ENCODE results near the gene TRIP4. TPM values are rescaled to one million over a fixed set of nuclear protein-coding genes. Genes with fewer than 3 reads are reported as not detected.

Gene TRIP4
- total and polyA plus RNA-seq, 4 donors: 17.0 to 23.6 (median 23.0) TPM

DNA sequence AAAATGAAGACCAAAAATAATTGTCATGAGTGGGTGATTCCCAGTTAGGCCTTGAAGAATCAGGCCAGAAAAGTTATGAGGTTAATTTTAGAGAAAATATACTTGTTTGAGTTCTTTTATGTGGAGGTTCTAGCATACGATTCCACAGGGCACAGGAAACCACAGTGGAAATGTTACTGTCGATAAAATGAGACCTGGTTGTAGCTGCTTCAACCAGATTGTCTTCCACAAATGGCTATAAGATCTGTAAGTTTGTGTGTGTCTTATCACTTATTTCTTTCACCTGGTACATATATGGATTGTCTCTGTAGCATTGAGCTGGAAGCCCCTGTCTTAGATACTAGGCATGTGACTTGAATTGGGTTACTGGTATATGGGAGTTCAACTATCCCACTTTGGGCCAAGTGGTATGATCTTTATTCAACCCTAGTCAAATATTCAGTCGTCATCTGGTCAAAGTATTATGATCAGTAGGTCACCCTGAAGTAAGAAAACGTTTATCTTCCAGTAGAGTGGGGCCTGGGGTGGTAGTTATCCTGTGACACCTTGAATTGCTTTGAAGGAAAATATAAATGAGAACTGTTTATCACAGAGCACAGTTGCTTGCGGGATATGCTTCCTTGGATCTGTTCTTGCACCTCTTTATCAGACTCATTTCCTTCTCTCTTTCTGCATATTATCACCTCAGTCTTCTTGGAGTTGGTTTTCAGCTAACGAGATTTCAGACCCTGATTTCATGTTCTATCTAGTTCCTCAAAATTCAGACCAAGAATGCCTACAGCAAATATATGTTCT is 51.2 kb downstream of the TRIP4 start:
- H3K27ac ChIP-seq (ENCODE audit: low read depth in 1 of 2, low read length in 1 of 2): no peak overlapping the region
- no peak for ATAC-seq (ENCODE audit: insufficient read depth, low FRiP score)
- WGBS, 2 donors: 34 to 64% methylated on average over 6 of the region's 6 CpGs
- H3K4me1 ChIP-seq (ENCODE audit: control insufficient read depth in 5 of 5, insufficient read depth in 5 of 5, low read length in 5 of 5): peaks cover 0 to 6% (median 0%) of the 10 kb centered on the region in 5 donors
- H3K9me3 ChIP-seq (ENCODE audit: control insufficient read depth in 4 of 4, insufficient read depth in 3 of 4, low read length in 3 of 4): no peaks in the 10 kb centered on the region
- H3K36me3 ChIP-seq (ENCODE audit: control insufficient read depth in 4 of 4, insufficient read depth in 4 of 4, low read length in 4 of 4): peaks cover 0 to 6% (median 2%) of the 10 kb centered on the region in 4 donors
- no peaks in the 10 kb centered on the region for H3K27me3 ChIP-seq (ENCODE audit: control insufficient read depth in 3 of 3, insufficient read depth in 3 of 3, low read length in 2 of 3)
- no peak overlapping the region for H3K9ac ChIP-seq (ENCODE audit: insufficient read depth in 1 of 2, low read length in 2 of 2)
- no peak for DNase-seq
- H3K4me3 ChIP-seq: no peak overlapping the region
- TF ChIP-seq, protein P1, sequence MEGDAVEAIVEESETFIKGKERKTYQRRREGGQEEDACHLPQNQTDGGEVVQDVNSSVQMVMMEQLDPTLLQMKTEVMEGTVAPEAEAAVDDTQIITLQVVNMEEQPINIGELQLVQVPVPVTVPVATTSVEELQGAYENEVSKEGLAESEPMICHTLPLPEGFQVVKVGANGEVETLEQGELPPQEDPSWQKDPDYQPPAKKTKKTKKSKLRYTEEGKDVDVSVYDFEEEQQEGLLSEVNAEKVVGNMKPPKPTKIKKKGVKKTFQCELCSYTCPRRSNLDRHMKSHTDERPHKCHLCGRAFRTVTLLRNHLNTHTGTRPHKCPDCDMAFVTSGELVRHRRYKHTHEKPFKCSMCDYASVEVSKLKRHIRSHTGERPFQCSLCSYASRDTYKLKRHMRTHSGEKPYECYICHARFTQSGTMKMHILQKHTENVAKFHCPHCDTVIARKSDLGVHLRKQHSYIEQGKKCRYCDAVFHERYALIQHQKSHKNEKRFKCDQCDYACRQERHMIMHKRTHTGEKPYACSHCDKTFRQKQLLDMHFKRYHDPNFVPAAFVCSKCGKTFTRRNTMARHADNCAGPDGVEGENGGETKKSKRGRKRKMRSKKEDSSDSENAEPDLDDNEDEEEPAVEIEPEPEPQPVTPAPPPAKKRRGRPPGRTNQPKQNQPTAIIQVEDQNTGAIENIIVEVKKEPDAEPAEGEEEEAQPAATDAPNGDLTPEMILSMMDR (IDR thresholded peaks at IDR 0.05; ENCODE audit: control extremely low read depth, extremely low read depth): no peak

DNA sequence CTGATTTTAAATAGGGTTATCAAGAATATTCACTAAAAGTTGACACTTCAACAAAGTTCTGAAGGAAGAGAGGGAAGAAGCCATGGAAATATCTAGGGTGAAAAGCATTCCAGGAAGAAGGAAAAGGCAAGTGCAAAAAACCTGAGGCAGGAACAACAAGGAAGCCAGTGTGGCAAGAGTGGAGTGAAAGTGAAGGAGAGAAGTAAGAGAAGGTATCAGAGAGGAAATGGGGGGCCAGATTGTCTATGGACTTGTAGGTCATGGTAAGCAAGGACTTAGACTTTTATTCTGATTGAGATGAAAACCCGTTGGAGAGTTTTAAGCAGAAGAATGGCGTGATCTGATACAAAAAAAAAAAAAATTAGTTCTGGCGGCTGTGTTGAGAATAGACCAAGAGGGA is 54.2 kb downstream of the TRIP4 start:
- Histone ChIP-seq H3K4me3 (no peak overlapping the region), H3K27ac (ENCODE audit: low read depth in 1 of 2, low read length in 1 of 2) (no peak overlapping the region), H3K27me3 (ENCODE audit: control insufficient read depth in 3 of 3, insufficient read depth in 3 of 3, low read length in 2 of 3) (no peaks in the 10 kb centered on the region), H3K4me1 (ENCODE audit: control insufficient read depth in 5 of 5, insufficient read depth in 5 of 5, low read length in 5 of 5) (peaks cover 0 to 6% (median 0%) of the 10 kb centered on the region in 5 donors), H3K36me3 (ENCODE audit: control insufficient read depth in 4 of 4, insufficient read depth in 4 of 4, low read length in 4 of 4) (peaks cover 0 to 6% (median 3%) of the 10 kb centered on the region in 4 donors), H3K9ac (ENCODE audit: insufficient read depth in 1 of 2, low read length in 2 of 2) (no peak overlapping the region), H3K9me3 (ENCODE audit: control insufficient read depth in 4 of 4, insufficient read depth in 3 of 4, low read length in 3 of 4) (no peaks in the 10 kb centered on the region)
- WGBS, 2 donors: 89% methylated on average over 3 of the region's 3 CpGs
- no peak for DNase-seq
- TF ChIP-seq, protein P1 (IDR thresholded peaks at IDR 0.05; ENCODE audit: control extremely low read depth, extremely low read depth): no peak
- ATAC-seq (ENCODE audit: insufficient read depth, low FRiP score): no peak

DNA sequence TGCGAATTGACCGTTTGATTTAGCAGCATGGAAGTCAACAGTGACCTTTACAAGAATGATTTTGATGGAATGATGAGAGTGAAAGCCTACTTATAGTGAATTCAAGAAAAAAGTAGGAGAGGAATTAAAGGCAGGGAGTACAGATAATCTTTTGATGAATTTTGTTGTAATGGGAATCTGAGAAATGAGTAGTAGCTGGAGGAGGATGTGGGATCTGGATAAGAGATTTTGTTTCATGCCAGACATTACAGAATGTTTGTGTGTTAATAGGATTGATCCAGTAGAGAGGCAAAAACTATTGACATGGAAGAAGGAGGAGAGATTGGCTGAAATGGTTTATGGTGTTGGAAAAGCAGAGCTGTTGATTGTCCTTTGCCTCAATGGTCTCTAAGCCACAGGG is 55.4 kb downstream of the TRIP4 start:
- ATAC-seq (ENCODE audit: insufficient read depth, low FRiP score): no peak
- Histone ChIP-seq H3K27me3 (ENCODE audit: control insufficient read depth in 3 of 3, insufficient read depth in 3 of 3, low read length in 2 of 3) (no peaks in the 10 kb centered on the region), H3K27ac (ENCODE audit: low read depth in 1 of 2, low read length in 1 of 2) (no peak overlapping the region), H3K36me3 (ENCODE audit: control insufficient read depth in 4 of 4, insufficient read depth in 4 of 4, low read length in 4 of 4) (peaks cover 3 to 11% (median 6%) of the 10 kb centered on the region in 4 donors), H3K4me1 (ENCODE audit: control insufficient read depth in 5 of 5, insufficient read depth in 5 of 5, low read length in 5 of 5) (peaks cover 0 to 6% (median 0%) of the 10 kb centered on the region in 5 donors), H3K9ac (ENCODE audit: insufficient read depth in 1 of 2, low read length in 2 of 2) (no peak overlapping the region), H3K4me3 (no peak overlapping the region), H3K9me3 (ENCODE audit: control insufficient read depth in 4 of 4, insufficient read depth in 3 of 4, low read length in 3 of 4) (no peaks in the 10 kb centered on the region)
- WGBS, 2 donors: 92 to 95% methylated on average over 2 of the region's 2 CpGs
- TF ChIP-seq, protein P1 (IDR thresholded peaks at IDR 0.05; ENCODE audit: control extremely low read depth, extremely low read depth): no peak
- DNase-seq: no peak
